ENCODE measurements around the gene ITPR2.
A peak's percentile ranks its signal among the peaks of the same experiment; 100 is the strongest.
"Not testable (repeated sequence)": the region's sequence is repeated elsewhere in the genome, so short reads cannot be mapped to it uniquely, and the experiment has no call there.

ITPR2 gene

GRCh38 chr12:26846416-26846815 is 13.4 kb upstream of the ITPR2 start:
- no peak for TF ChIP-seq TAF1 (IDR thresholded peaks at IDR 0.05; ENCODE audit: borderline replicate concordance, low read depth, low read length)
- TF ChIP-seq POLR2A (IDR thresholded peaks at IDR 0.05; ENCODE audit: low read depth, low read length), result no peak
- no peak for TF ChIP-seq POLR2AphosphoS5 (IDR thresholded peaks at IDR 0.05; ENCODE audit: low read depth, low read length)
- DNase-seq (ENCODE audit: insufficient read length), result no peak
- peak; percentile 87 for FAIRE-seq

- no peak for FAIRE-seq
- no peak for DNase-seq (ENCODE audit: insufficient read length)
- TF ChIP-seq POLR2AphosphoS5 (IDR thresholded peaks at IDR 0.05; ENCODE audit: low read depth, low read length) (no peak), POLR2A (IDR thresholded peaks at IDR 0.05; ENCODE audit: low read depth, low read length) (no peak), TAF1 (IDR thresholded peaks at IDR 0.05; ENCODE audit: borderline replicate concordance, low read depth, low read length) (no peak)
Measured at GRCh38 chr12:26845984-26846383, 13.0 kb upstream of the ITPR2 start.

- FAIRE-seq (no peak), DNase-seq (ENCODE audit: insufficient read length) (no peak)
- no peak for TF ChIP-seq POLR2A (IDR thresholded peaks at IDR 0.05; ENCODE audit: low read depth, low read length)
- TF ChIP-seq TAF1 (IDR thresholded peaks at IDR 0.05; ENCODE audit: borderline replicate concordance, low read depth, low read length), result no peak
- TF ChIP-seq POLR2AphosphoS5 (IDR thresholded peaks at IDR 0.05; ENCODE audit: low read depth, low read length), result no peak
Measured at GRCh38 chr12:26845057-26845666, 12.2 kb upstream of the ITPR2 start.

GRCh38 chr12:26843311-26843710 is 10.3 kb upstream of the ITPR2 start:
- TF ChIP-seq POLR2AphosphoS5 (IDR thresholded peaks at IDR 0.05; ENCODE audit: low read depth, low read length) (no peak), POLR2A (IDR thresholded peaks at IDR 0.05; ENCODE audit: low read depth, low read length) (no peak), TAF1 (IDR thresholded peaks at IDR 0.05; ENCODE audit: borderline replicate concordance, low read depth, low read length) (no peak)
- DNase-seq (ENCODE audit: insufficient read length), result no peak
- FAIRE-seq, result no peak

GRCh38 chr12:26841085-26841484 is 8.1 kb upstream of the ITPR2 start:
- no peak for FAIRE-seq
- no peak for DNase-seq (ENCODE audit: insufficient read length)
- TF ChIP-seq TAF1 (IDR thresholded peaks at IDR 0.05; ENCODE audit: borderline replicate concordance, low read depth, low read length), result no peak
- no peak for TF ChIP-seq POLR2AphosphoS5 (IDR thresholded peaks at IDR 0.05; ENCODE audit: low read depth, low read length)
- TF ChIP-seq POLR2A (IDR thresholded peaks at IDR 0.05; ENCODE audit: low read depth, low read length), result no peak

- DNase-seq (ENCODE audit: insufficient read length) (no peak), FAIRE-seq (no peak)
- TF ChIP-seq POLR2AphosphoS5 (IDR thresholded peaks at IDR 0.05; ENCODE audit: low read depth, low read length) (no peak), TAF1 (IDR thresholded peaks at IDR 0.05; ENCODE audit: borderline replicate concordance, low read depth, low read length) (no peak), POLR2A (IDR thresholded peaks at IDR 0.05; ENCODE audit: low read depth, low read length) (no peak)
Measured at GRCh38 chr12:26839512-26839911, 6.5 kb upstream of the ITPR2 start.

GRCh38 chr12:26838888-26839416 is 6.0 kb upstream of the ITPR2 start:
- FAIRE-seq, result no peak
- TF ChIP-seq POLR2AphosphoS5 (IDR thresholded peaks at IDR 0.05; ENCODE audit: low read depth, low read length) (no peak), TAF1 (IDR thresholded peaks at IDR 0.05; ENCODE audit: borderline replicate concordance, low read depth, low read length) (no peak), POLR2A (IDR thresholded peaks at IDR 0.05; ENCODE audit: low read depth, low read length) (no peak)
- DNase-seq (ENCODE audit: insufficient read length), result no peak

GRCh38 chr12:26836201-26836600 is 3.2 kb upstream of the ITPR2 start:
- no peak for FAIRE-seq
- no peak for DNase-seq (ENCODE audit: insufficient read length)
- TF ChIP-seq TAF1 (IDR thresholded peaks at IDR 0.05; ENCODE audit: borderline replicate concordance, low read depth, low read length) (no peak), POLR2AphosphoS5 (IDR thresholded peaks at IDR 0.05; ENCODE audit: low read depth, low read length) (no peak), POLR2A (IDR thresholded peaks at IDR 0.05; ENCODE audit: low read depth, low read length) (no peak)

GRCh38 chr12:26834503-26835060 is 1.6 kb upstream of the ITPR2 start:
- not testable (repeated sequence) for DNase-seq (ENCODE audit: insufficient read length)

GRCh38 chr12:26833743-26834490 is 923 bp upstream of the ITPR2 start:
- FAIRE-seq, result peak; percentile 77
- peak; percentile 24 for DNase-seq (ENCODE audit: insufficient read length)
- TF ChIP-seq TAF1 (IDR thresholded peaks at IDR 0.05; ENCODE audit: borderline replicate concordance, low read depth, low read length) (no peak), POLR2A (IDR thresholded peaks at IDR 0.05; ENCODE audit: low read depth, low read length) (no peak), POLR2AphosphoS5 (IDR thresholded peaks at IDR 0.05; ENCODE audit: low read depth, low read length) (no peak)

More at GRCh38 chr12:26834503-26835060, 1.6 kb upstream of the ITPR2 start:
- not testable (repeated sequence) for FAIRE-seq

GRCh38 chr12:26831951-26832821 is 808 bp downstream of the ITPR2 start:
- peak; percentile 53 for DNase-seq (ENCODE audit: insufficient read length)

More at GRCh38 chr12:26831951-26832821, 808 bp downstream of the ITPR2 start:
- TF ChIP-seq TAF1 (IDR thresholded peaks at IDR 0.05; ENCODE audit: borderline replicate concordance, low read depth, low read length), result peak; percentile 70; the same call in 1 of the 2 replicates
- TF ChIP-seq POLR2A (IDR thresholded peaks at IDR 0.05; ENCODE audit: low read depth, low read length), result peak; percentile 85
- peak; percentile 77 for TF ChIP-seq POLR2AphosphoS5 (IDR thresholded peaks at IDR 0.05; ENCODE audit: low read depth, low read length)
- FAIRE-seq, result peak; percentile 91

Data from GM12892 (cell line).